NCI-H1417 (cell line): ENCODE results near the gene CCDC34.

Source experiments
- DNase-seq, 3 experiments: peaks; one replicate each; lab custom pipeline; 2025; lab: John Stamatoyannopoulos, UW

Gene CCDC34

GRCh38 chr11:27362749-27363575, at the start of gene CCDC34:
Gene CCDC34, minus strand, starts transcription at chr11:27363215. Its CDS starts 21 bp downstream, at chr11:27363194.
- DNase-seq = peak; percentile 97 to 98 (median 97)

GRCh38 chr11:27412192-27412691, 49.2 kb upstream of the CCDC34 start:
- peak in 2 of 3 experiments; percentile 18 to 72 for DNase-seq

GRCh38 chr11:27411328-27411727, 48.3 kb upstream of the CCDC34 start:
- DNase-seq = no peak

- DNase-seq = no peak
Measured at GRCh38 chr11:27410272-27410671, 47.3 kb upstream of the CCDC34 start.

GRCh38 chr11:27409742-27410141, 46.7 kb upstream of the CCDC34 start:
- DNase-seq = no peak

- DNase-seq = no peak
Measured at GRCh38 chr11:27409049-27409448, 46.0 kb upstream of the CCDC34 start.

GRCh38 chr11:27408246-27408800, 45.3 kb upstream of the CCDC34 start:
- DNase-seq = no peak

- DNase-seq = no peak
Measured at GRCh38 chr11:27406498-27407354, 43.7 kb upstream of the CCDC34 start.

- DNase-seq = no peak
Measured at GRCh38 chr11:27405134-27405533, 42.1 kb upstream of the CCDC34 start.

- no peak for DNase-seq
Measured at GRCh38 chr11:27404427-27404826, 41.4 kb upstream of the CCDC34 start.

GRCh38 chr11:27403195-27403594, 40.2 kb upstream of the CCDC34 start:
- no peak for DNase-seq

GRCh38 chr11:27402450-27402849, 39.4 kb upstream of the CCDC34 start:
- no peak for DNase-seq

GRCh38 chr11:27401833-27402316, 38.9 kb upstream of the CCDC34 start:
- DNase-seq = peak in 1 of 3 experiments; percentile 47

GRCh38 chr11:27401280-27401832, 38.3 kb upstream of the CCDC34 start:
- DNase-seq = no peak

- no peak for DNase-seq
Measured at GRCh38 chr11:27398400-27398770, 35.4 kb upstream of the CCDC34 start.

- DNase-seq = peak in 1 of 3 experiments; percentile 8
Measured at GRCh38 chr11:27397624-27398399, 34.8 kb upstream of the CCDC34 start.

GRCh38 chr11:27396259-27396839, 33.3 kb upstream of the CCDC34 start:
- DNase-seq = no peak

- DNase-seq = peak in 2 of 3 experiments; percentile 28 to 83
Measured at GRCh38 chr11:27395556-27396258, 32.7 kb upstream of the CCDC34 start.

GRCh38 chr11:27394781-27395228, 31.8 kb upstream of the CCDC34 start:
- peak in 2 of 3 experiments; percentile 19 to 42 for DNase-seq
